A549 (cell line): ENCODE measurements around the gene REXO2.

Experiments
- JUN ChIP-seq, 2 experiments: fragments of >200 bp; sonication (Bioruptor Twin); formaldehyde crosslinking; IDR thresholded peaks; 2 replicates in 1 of 2; 3 replicates in 1 of 2; pipeline ENCODE4 v1.6.1; 2016 to 2017
- MYC ChIP-seq: IDR thresholded peaks from 2 replicates; pipeline ENCODE4 v1.6.1; 2012; ENCODE audit warnings: mild to moderate bottlenecking, inconsistent platforms, low read length, improper control_type of control experiment, borderline replicate concordance
- POLR2A ChIP-seq: IDR thresholded peaks from 2 replicates; pipeline ENCODE4 v1.6.1; 2012; ENCODE audit warnings: mild to moderate bottlenecking, low read length

- TF ChIP-seq JUN (IDR thresholded peaks at IDR 0.05): no peak
- no peak for TF ChIP-seq MYC
- no peak for TF ChIP-seq POLR2A
Measured at GRCh38 chr11:114479331-114479730, 40.1 kb downstream of the REXO2 start.
